ENCODE data around the gene SENP8.
"Not testable (repeated sequence)": the region's sequence is repeated elsewhere in the genome, so short reads cannot be mapped to it uniquely, and the experiment has no call there.

Gene SENP8

GRCh38 chr15:72169236-72169920 lies 51.2 kb downstream of the SENP8 start:
- no peak for DNase-seq (ENCODE audit: low read depth)
- no peak overlapping the region for H3K4me3 ChIP-seq (ENCODE audit: low read length)
- no peak for TF ChIP-seq CTCF (conservative IDR thresholded peaks at IDR 0.05; ENCODE audit: low read length)

- no peak for TF ChIP-seq CTCF (conservative IDR thresholded peaks at IDR 0.05; ENCODE audit: low read length)
Measured at GRCh38 chr15:72169921-72170611, 51.9 kb downstream of the SENP8 start.

GRCh38 chr15:72170691-72171090 lies 52.5 kb downstream of the SENP8 start:
- H3K4me3 ChIP-seq (ENCODE audit: low read length), result no peak overlapping the region
- DNase-seq (ENCODE audit: low read depth), result no peak
- no peak for TF ChIP-seq CTCF (conservative IDR thresholded peaks at IDR 0.05; ENCODE audit: low read length)

More at GRCh38 chr15:72169921-72170611, 51.9 kb downstream of the SENP8 start:
- DNase-seq (ENCODE audit: low read depth), result no peak
- no peak overlapping the region for H3K4me3 ChIP-seq (ENCODE audit: low read length)

GRCh38 chr15:72171978-72172377 lies 53.8 kb downstream of the SENP8 start:
- not testable (repeated sequence) for H3K4me3 ChIP-seq (ENCODE audit: low read length); DNase-seq (ENCODE audit: low read depth)

- no peak for TF ChIP-seq CTCF (conservative IDR thresholded peaks at IDR 0.05; ENCODE audit: low read length)
- H3K4me3 ChIP-seq (ENCODE audit: low read length), result no peak overlapping the region
- DNase-seq (ENCODE audit: low read depth), result no peak
Measured at GRCh38 chr15:72172796-72173195, 54.6 kb downstream of the SENP8 start.

- TF ChIP-seq CTCF (conservative IDR thresholded peaks at IDR 0.05; ENCODE audit: low read length), result no peak
- no peak overlapping the region for H3K4me3 ChIP-seq (ENCODE audit: low read length)
- DNase-seq (ENCODE audit: low read depth), result no peak
Measured at GRCh38 chr15:72173401-72173800, 55.2 kb downstream of the SENP8 start.

- no peak for DNase-seq (ENCODE audit: low read depth)
Measured at GRCh38 chr15:72173864-72174550, 55.8 kb downstream of the SENP8 start.

More at GRCh38 chr15:72173864-72174550, 55.8 kb downstream of the SENP8 start:
- no peak for TF ChIP-seq CTCF (conservative IDR thresholded peaks at IDR 0.05; ENCODE audit: low read length)
- no peak overlapping the region for H3K4me3 ChIP-seq (ENCODE audit: low read length)
